HG03354 (cell line): ENCODE results near the gene SPDYE5.

Experiments used
- ATAC-seq: cut with Tn5 transposase; IDR thresholded peaks from one replicate; pipeline ENCODE4 v1.9.1; 2021; ENCODE audit warnings: mild to moderate bottlenecking; ENCODE audit not compliant: unreplicated experiment, poor library complexity, severe bottlenecking

Gene SPDYE5

DNA sequence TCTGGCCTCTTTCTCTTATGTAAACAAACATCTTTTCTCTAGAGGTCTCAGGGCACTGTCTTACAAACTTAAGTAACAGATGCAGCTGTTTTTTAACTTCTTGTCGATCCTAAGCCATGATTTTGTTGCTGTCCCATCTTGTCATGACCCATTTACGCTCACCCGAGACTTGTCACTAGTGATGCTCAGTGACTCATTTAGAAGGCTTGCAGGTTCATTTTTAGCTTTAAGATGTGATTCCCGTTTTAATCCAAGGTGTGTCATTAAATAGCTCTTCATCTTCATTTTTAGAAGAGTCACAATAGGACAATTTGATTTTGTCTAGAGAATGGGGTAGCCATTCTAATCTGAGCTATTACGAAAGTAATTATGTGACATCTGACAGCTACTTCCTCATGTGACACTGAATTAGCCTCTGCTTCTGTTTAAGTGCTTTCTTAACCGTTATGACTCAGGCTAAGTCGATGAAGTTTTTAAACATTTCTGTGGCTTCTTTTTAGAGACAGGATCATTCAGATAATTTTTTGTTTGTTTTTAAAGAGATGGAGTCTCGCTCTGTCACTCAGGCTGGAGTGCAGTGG lies 42.7 kb downstream of the SPDYE5 start:
- no peak for ATAC-seq

DNA sequence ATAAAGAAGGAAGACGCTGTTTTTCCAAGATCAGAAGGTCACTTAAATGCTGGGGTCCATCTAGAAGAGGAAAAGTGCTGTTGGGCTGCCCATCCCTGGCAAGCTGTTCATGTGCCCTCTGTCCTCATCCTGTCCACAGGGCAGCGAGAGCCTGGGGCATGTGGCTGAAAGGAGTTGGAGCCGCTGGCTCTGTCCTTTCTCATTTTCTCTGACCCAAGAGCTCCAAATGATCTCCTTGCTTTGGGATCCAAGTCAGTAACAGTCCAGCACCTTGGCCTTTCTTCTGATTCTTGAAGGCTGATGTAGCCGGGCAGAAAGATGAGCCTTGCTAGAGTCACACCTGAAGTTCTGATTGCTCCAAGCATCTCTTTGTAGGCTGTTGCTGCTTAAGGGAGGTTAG lies 44.4 kb downstream of the SPDYE5 start:
- ATAC-seq, result no peak

DNA sequence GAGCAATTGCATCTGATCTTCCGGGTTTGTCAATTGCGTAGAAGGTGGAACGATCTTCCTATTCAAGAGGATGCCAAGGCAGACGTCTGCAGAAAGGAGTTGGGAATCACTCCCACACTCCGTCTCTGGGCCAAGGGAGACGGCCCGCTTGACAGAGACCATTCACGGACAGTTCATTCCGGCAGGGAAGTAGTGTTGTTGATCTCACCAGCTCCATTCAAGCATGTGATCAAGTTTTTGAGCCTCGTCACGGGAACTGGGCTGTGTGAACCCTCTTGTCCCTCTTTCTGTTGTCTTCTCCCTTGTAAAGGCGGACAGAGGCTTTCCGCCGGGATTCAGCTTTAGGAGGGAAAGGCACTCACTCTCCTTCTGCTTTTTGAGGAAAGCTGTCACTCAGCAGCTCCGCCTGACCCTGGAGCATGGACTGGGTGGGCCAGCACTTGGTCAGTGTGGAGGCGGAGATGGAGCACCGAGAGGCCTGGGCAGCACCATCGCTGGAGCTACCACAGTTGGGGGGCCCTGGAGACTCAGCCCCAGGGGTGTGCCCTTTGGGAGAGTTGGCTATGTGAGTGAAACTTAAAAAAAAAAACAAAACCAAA lies 44.9 kb downstream of the SPDYE5 start:
- ATAC-seq, result no peak

DNA sequence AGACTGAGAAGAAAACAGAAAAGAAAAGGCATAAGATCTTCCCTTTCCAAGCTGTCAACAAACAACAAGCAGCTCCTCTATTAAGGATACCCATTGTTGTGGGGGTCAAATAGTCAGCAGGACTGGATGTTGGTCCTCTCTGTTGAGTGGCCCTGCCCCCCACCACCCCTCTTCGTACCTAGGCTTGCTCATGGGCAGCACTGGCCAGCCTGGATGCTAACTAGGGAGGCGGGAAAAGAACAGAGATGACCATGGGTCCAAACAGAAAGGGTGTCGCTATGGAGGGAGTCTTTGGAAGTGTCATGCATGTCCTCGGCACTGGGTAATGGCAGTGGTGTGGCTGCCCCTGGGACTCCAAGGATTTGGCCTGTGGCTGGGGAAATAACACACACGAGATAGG lies 45.6 kb downstream of the SPDYE5 start:
- no peak for ATAC-seq

DNA sequence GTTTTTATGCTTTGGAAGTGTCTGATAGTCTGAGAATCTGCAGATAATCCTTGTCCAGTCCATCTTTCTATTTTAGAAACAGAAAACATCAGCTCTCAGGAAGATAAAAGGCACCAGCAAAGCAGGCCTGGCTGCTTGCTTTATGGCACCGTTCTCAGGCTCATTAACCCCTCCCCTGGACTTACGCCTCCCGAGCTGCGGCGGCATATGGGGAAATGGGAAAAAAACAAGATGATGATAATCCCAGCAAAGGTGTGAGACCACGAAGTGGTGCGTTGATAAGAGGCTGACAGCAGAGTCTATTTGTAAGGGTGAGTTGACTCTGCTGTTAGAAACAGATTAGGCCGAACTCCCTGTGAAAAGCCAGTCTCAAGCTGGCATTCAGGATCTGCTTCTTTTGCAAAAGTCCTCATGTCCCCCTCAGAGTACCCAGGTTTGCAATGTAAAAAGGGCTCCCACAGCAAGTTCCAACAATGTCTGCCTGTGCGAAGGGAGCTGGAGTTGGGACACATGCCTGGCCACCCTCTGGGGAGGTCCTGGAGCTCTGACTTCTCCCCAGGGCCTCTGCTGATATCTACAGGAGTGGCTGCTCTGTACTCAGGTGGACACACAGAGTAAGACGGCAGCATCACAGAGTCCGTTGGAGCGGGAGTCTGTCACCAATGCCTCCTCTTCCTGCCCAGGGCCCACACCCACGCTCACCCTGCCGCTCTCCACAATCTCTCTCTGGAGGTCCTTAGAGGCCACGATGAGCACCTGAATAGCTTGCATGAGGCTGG lies 54.3 kb downstream of the SPDYE5 start:
- no peak for ATAC-seq
